NB4 (cell line): ENCODE data around the gene PTPMT1.

Experiments used
- CTCF ChIP-seq: IDR thresholded peaks from one replicate; pipeline ENCODE4 v1.5.1; 2012; ENCODE audit warnings: low read depth, low read length
- MAX ChIP-seq: IDR thresholded peaks from 2 replicates; pipeline ENCODE4 v1.6.1; 2011; ENCODE audit warnings: low read depth, low read length

- TF ChIP-seq MAX = no peak
- no peak for TF ChIP-seq CTCF
These were observed 55.5 kb downstream of the PTPMT1 start for GRCh38 chr11:47620836-47621378.
